WTC11 (cell line): ENCODE results near the gene KRT32.

Source experiments
- CTCF ChIP-seq: fragments of 200-600 bp; IDR thresholded peaks from 2 replicates; pipeline ENCODE4 v1.8.0; 2022; ENCODE audit warnings: antibody characterized with exemption
- FOXK1 ChIP-seq: sonication (generic); formaldehyde crosslinking; IDR thresholded peaks from 2 replicates; pipeline ENCODE4 v1.8.0; 2022; ENCODE audit warnings: mild to moderate bottlenecking, moderate library complexity, missing genetic modification reagents
- FOXP1 ChIP-seq: sonication (generic); formaldehyde crosslinking; IDR thresholded peaks from 2 replicates; pipeline ENCODE4 v1.8.0; 2022; ENCODE audit warnings: missing genetic modification reagents, mild to moderate bottlenecking, moderate library complexity, borderline replicate concordance
- RELA ChIP-seq: sonication (generic); formaldehyde crosslinking; IDR thresholded peaks from 2 replicates; pipeline ENCODE4 v1.8.1; 2022; ENCODE audit warnings: missing genetic modification reagents, mild to moderate bottlenecking, borderline replicate concordance
- SP1 ChIP-seq: sonication (generic); formaldehyde crosslinking; conservative IDR thresholded peaks from 2 replicates; pipeline ENCODE4 v1.8.1; 2022; ENCODE audit warnings: missing genetic modification reagents
- TEAD4 ChIP-seq: sonication (generic); formaldehyde crosslinking; IDR thresholded peaks from 2 replicates; pipeline ENCODE4 v1.8.0; 2022; ENCODE audit warnings: mild to moderate bottlenecking, missing genetic modification reagents
- ZNF396 ChIP-seq: fragments of 250-450 bp; sonication (Bioruptor Pico); IDR thresholded peaks from 2 replicates; pipeline ENCODE4 v1.8.0; 2021; ENCODE audit warnings: mild to moderate bottlenecking, moderate library complexity, borderline replicate concordance
- TF ChIP-seq, protein P1 (sequence below): sonication (generic); formaldehyde crosslinking; IDR thresholded peaks from 2 replicates; pipeline ENCODE4 v1.8.0; 2022; ENCODE audit warnings: mild to moderate bottlenecking, missing genetic modification reagents
- TF ChIP-seq, protein P2 (sequence below): sonication (generic); formaldehyde crosslinking; IDR thresholded peaks from 2 replicates; pipeline ENCODE4 v1.8.0; 2022; ENCODE audit warnings: mild to moderate bottlenecking, missing genetic modification reagents
- TF ChIP-seq, protein P3 (sequence below): sonication (generic); formaldehyde crosslinking; IDR thresholded peaks from 2 replicates; pipeline ENCODE4 v1.8.1; 2023; ENCODE audit warnings: mild to moderate bottlenecking, missing genetic modification reagents

GRCh38 chr17:41478237-41478636 lies 11.1 kb upstream of the KRT32 start:
- no peak for TF ChIP-seq CTCF
- TF ChIP-seq TEAD4: no peak
- TF ChIP-seq RELA (CRISPR knock-in tag): no peak
- TF ChIP-seq, protein P1, sequence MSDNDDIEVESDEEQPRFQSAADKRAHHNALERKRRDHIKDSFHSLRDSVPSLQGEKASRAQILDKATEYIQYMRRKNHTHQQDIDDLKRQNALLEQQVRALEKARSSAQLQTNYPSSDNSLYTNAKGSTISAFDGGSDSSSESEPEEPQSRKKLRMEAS (CRISPR knock-in tag): no peak
- no peak for TF ChIP-seq ZNF396 (CRISPR knock-in tag)
- TF ChIP-seq SP1: no peak
- TF ChIP-seq, protein P2, sequence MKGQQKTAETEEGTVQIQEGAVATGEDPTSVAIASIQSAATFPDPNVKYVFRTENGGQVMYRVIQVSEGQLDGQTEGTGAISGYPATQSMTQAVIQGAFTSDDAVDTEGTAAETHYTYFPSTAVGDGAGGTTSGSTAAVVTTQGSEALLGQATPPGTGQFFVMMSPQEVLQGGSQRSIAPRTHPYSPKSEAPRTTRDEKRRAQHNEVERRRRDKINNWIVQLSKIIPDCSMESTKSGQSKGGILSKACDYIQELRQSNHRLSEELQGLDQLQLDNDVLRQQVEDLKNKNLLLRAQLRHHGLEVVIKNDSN (CRISPR knock-in tag): no peak
- TF ChIP-seq FOXP1 (CRISPR knock-in tag): no peak
- TF ChIP-seq, protein P3, sequence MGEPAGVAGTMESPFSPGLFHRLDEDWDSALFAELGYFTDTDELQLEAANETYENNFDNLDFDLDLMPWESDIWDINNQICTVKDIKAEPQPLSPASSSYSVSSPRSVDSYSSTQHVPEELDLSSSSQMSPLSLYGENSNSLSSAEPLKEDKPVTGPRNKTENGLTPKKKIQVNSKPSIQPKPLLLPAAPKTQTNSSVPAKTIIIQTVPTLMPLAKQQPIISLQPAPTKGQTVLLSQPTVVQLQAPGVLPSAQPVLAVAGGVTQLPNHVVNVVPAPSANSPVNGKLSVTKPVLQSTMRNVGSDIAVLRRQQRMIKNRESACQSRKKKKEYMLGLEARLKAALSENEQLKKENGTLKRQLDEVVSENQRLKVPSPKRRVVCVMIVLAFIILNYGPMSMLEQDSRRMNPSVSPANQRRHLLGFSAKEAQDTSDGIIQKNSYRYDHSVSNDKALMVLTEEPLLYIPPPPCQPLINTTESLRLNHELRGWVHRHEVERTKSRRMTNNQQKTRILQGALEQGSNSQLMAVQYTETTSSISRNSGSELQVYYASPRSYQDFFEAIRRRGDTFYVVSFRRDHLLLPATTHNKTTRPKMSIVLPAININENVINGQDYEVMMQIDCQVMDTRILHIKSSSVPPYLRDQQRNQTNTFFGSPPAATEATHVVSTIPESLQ (CRISPR knock-in tag): no peak
- no peak for TF ChIP-seq FOXK1
